GM10248 (cell line): ENCODE results near the gene KMT5C.

Experiments
- CTCF ChIA-PET: fragments of 300-600 bp; sonication (Branson Sonifier 250); formaldehyde crosslinking; extraction: SDS; loops from one replicate; lab custom pipeline; 2021; ENCODE audit warnings: antibody characterized with exemption; lab: Yijun Ruan, JAX
- POLR2A ChIA-PET: fragments of 350-650 bp; sonication (Branson Sonifier 250); formaldehyde crosslinking; extraction: SDS; loops from one replicate; lab custom pipeline; 2020; ENCODE audit warnings: antibody characterized with exemption; lab: Yijun Ruan, JAX
- DNase-seq: peaks from one replicate; pipeline ENCODE4 v3.0.0; 2012; ENCODE audit errors: extremely low spot score
- CTCF ChIP-seq: IDR thresholded peaks from 2 replicates; pipeline ENCODE4 v1.5.1; 2012; ENCODE audit warnings: mild to moderate bottlenecking, low read depth; ENCODE audit errors: extremely low read depth, missing control alignments, control extremely low read depth

Gene KMT5C

DNA sequence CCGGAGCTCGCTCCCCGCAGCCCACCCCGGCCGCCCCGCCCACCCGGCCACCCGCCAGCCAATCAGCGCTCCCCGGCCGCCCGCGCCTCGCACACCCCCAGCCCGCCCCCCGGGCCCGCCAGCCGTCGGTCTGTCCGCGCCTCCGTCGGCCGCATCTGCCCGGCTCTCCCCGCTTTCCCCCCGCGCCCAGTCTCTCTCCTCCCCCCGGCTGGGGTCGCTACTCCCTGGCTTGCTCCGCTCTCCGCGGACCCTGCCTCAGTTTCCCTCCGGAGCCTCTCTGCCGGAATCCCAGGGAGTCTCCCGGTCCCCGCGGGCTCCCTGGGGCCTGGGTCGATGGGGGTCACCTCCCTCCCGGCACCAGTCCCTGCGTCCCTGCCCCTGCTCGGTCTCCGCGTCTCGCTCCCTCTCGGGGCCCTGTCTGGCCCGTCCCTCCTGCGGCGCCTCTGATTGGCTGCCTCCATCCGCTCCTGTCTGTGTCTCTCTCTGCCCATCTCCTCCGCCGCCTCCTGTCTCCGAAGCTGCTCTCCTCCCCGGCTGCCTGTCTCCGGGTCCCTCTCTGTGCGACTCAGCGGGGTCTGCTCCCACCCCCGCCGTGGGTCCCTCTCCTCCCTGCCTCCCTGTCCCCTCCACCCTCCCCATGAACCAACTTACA is 30.1 kb downstream of the KMT5C start:
- POLR2A ChIA-PET: no interaction called here
- no peak for DNase-seq
- no peak for TF ChIP-seq CTCF
- CTCF ChIA-PET: interaction anchor here (1.0 kb wide), 1 partner anchor 48 kb away, joined by 4 read pairs; no protein-coding TSS in a partner anchor

DNA sequence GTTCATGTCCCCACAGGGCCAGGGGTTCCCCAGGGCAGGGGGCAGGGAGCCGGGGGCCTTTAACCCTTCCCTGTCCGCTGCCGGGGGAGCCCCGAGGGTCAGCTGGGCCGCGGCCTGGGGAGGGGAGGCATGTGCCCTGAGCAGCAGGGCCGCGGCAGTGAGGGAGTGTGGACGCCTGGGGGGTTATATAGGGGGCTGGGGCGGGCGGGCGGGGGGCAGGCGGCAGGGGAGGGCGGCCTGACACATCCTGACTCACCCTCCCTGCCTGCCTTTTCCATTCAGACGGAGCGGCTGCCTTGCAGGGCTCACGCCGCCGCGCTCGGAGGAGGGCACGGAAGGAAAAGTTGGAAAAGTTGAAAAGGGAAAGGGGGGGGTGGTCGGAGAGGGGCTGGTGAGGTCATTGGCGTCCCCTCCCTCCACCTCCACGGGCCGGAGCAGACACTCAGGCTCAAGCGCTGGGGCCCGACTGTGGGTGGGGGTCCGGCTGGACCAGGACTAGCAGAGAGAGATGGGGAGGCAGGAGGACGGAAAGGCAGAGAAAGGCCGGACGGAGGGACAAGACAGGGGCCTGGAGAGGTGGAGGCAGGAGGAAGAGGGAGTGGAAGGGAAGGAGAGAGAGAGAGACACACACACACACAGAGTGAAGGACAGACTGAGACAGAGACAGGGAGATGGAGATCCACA is 30.8 kb downstream of the KMT5C start, which contains the start of gene IL11:
Gene IL11 (minus strand): TSS at position 159 of the 684 bp plus-strand sequence. CDS start 153 bp downstream, at position 6.
- CTCF ChIA-PET: no interaction called here
- no peak for TF ChIP-seq CTCF
- POLR2A ChIA-PET: interaction anchor here (0.9 kb wide), 1 partner anchor 31 kb away, joined by 3 read pairs; no protein-coding TSS in a partner anchor
- no peak for DNase-seq

GRCh38 chr19:55372316-55373081 is 32.8 kb downstream of the KMT5C start:
- no peak for DNase-seq
- TF ChIP-seq CTCF: no peak
- ChIA-PET POLR2A (interaction anchor here (0.9 kb wide), 1 partner anchor 35 kb away, joined by 3 read pairs; the partner anchor contains the start of gene UBE2S), CTCF (interaction anchor here (0.7 to 1.2 kb wide), 2 partner anchors 46 to 212 kb away, joined by 3 read pairs; no protein-coding TSS in a partner anchor)

DNA sequence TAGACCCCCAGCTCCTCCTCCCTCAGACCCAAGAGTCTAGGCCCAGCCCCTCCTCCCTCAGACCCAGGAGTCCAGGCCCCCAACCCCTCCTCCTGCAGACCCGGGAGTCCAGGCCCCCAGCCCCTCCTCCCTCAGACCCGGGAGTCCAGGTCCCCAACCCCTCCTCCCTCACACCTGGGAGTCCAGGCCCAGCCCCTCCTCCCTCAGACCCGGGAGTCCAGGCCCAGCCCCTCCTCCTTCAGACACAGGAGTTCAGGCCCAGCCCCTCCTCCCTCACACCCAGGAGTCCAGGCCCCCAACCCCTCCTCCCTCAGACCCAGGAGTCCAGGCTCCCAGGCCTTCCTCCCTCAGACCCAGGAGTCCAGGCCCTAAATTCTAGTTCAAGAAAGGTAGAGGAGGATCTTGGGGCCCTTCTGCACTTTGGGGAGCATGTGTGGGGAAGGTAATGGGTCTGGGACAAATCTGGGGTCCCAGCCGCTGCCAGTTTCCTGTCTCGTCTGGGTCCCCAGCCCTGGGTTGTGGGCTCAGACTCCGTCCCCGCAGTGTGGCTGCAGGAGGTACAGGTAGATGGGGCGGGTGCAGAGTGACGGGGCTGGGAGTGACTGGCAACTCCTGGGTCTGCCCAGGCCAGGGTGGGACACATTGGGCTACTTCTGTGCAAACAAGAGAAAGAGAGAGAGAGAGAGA is 33.8 kb downstream of the KMT5C start:
- POLR2A ChIA-PET: no interaction called here
- CTCF ChIA-PET: interaction anchor here (1.2 kb wide), 1 partner anchor 45 kb away, joined by 3 read pairs; no protein-coding TSS in a partner anchor
- TF ChIP-seq CTCF: no peak
- DNase-seq: no peak

GRCh38 chr19:55373993-55374757 is 34.5 kb downstream of the KMT5C start:
- no peak for DNase-seq
- ChIA-PET CTCF (interaction anchor here (1.7 kb wide), 1 partner anchor 73 kb away, joined by 7 read pairs; no protein-coding TSS in a partner anchor), POLR2A (no interaction called here)
- no peak for TF ChIP-seq CTCF
